ENCODE measurements around the gene SLC16A13. TPM values are rescaled to one million over a fixed set of nuclear protein-coding genes. Genes with fewer than 3 reads are reported as not detected.

Gene SLC16A13
- total and polyA plus RNA-seq, 2 of the 8 experiments (the other 6 are each of a cell fraction or from before 2014, with no cell fraction given), result 5.4 to 5.8 TPM

DNA sequence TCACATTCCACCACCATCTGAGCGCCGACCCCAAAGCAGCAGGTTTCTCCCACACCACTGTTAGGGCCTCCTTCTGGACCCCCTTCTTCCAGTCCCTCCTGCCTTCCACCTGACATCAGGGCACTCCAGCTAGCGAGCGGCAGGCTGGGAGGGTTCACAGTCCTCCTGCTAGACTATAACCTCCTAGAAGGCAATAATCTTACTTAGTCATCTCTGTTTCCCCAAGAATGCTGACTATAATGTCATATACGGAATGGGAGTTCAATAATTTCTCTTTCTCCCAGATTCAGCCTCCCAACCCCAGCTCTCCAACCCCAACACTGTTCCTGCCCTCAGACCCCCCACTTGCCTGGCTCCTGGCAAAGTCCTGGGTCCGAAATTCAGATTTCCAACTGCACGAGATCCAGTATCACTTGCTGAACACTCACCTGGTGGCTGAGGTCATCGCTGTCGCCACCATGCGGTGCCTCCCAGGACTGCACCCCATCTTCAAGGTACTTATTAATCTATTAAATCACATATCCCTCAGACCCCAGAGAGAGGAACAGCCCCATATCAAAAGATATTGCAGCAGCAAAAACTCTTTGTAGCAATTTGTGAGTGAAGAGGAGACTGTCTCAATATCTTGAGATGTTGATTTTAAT is 34.4 kb upstream of the SLC16A13 start (continued):
- TF ChIP-seq KDM4A (IDR thresholded peaks at IDR 0.05; ENCODE audit: low read depth, low read length, severe bottlenecking) (no peak), CREB1 (IDR thresholded peaks at IDR 0.05) (no peak), RAD21 (IDR thresholded peaks at IDR 0.05 in 1 of 2, conservative IDR thresholded peaks at IDR 0.05 in 1 of 2; ENCODE audit: low read depth in 2 of 2, low read length in 2 of 2) (peak; percentile 51 to 58), HDAC2 (IDR thresholded peaks at IDR 0.05; ENCODE audit: borderline replicate concordance in 1 of 2, low read depth in 2 of 2, low read length in 2 of 2) (no peak), GTF2F1 (IDR thresholded peaks at IDR 0.05; ENCODE audit: borderline replicate concordance, low read depth, low read length) (no peak), SP1 (IDR thresholded peaks at IDR 0.05; ENCODE audit: low read depth, low read length) (no peak), RBBP5 (IDR thresholded peaks at IDR 0.05; ENCODE audit: borderline replicate concordance, low read depth, low read length) (no peak), RFX5 (IDR thresholded peaks at IDR 0.05; ENCODE audit: borderline replicate concordance, low read depth, low read length) (no peak)
- TF ChIP-seq, protein P1, sequence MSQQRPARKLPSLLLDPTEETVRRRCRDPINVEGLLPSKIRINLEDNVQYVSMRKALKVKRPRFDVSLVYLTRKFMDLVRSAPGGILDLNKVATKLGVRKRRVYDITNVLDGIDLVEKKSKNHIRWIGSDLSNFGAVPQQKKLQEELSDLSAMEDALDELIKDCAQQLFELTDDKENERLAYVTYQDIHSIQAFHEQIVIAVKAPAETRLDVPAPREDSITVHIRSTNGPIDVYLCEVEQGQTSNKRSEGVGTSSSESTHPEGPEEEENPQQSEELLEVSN (IDR thresholded peaks at IDR 0.05), result no peak
- TF ChIP-seq, protein P2, sequence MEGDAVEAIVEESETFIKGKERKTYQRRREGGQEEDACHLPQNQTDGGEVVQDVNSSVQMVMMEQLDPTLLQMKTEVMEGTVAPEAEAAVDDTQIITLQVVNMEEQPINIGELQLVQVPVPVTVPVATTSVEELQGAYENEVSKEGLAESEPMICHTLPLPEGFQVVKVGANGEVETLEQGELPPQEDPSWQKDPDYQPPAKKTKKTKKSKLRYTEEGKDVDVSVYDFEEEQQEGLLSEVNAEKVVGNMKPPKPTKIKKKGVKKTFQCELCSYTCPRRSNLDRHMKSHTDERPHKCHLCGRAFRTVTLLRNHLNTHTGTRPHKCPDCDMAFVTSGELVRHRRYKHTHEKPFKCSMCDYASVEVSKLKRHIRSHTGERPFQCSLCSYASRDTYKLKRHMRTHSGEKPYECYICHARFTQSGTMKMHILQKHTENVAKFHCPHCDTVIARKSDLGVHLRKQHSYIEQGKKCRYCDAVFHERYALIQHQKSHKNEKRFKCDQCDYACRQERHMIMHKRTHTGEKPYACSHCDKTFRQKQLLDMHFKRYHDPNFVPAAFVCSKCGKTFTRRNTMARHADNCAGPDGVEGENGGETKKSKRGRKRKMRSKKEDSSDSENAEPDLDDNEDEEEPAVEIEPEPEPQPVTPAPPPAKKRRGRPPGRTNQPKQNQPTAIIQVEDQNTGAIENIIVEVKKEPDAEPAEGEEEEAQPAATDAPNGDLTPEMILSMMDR (IDR thresholded peaks at IDR 0.05; ENCODE audit: control extremely low read depth in 1 of 3, insufficient read depth in 1 of 3, low read depth in 1 of 3, low read length in 3 of 3), result peak; percentile 74 to 89 (median 79)

Measured in H1 (cell line).